IPS DF 6.9 (cell line): ENCODE measurements around the gene BCL11A.

Experiments
- DNase-seq: peaks from one replicate; pipeline ENCODE4 v3.0.0-alpha.2; 2013; ENCODE audit warnings: low read depth, low spot score
- H3K27ac ChIP-seq: one replicate; pipeline ENCODE4 v1.5.1; 2013; ENCODE audit warnings: low read length, control low read depth
- H3K27me3 ChIP-seq: 2 replicates; pipeline ENCODE4 v1.6.1; 2013; ENCODE audit warnings: mild to moderate bottlenecking, low read length; ENCODE audit not compliant: control insufficient read depth, insufficient read depth
- H3K36me3 ChIP-seq: 2 replicates; pipeline ENCODE4 v1.6.1; 2013; ENCODE audit warnings: low read length; ENCODE audit not compliant: control insufficient read depth, insufficient read depth
- H3K4me1 ChIP-seq: 2 replicates; pipeline ENCODE4 v1.6.1; 2013; ENCODE audit warnings: low read length; ENCODE audit not compliant: control insufficient read depth, insufficient read depth
- H3K4me3 ChIP-seq: 2 replicates; pipeline ENCODE4 v1.5.1; 2013; ENCODE audit warnings: mild to moderate bottlenecking, low read length
- H3K9me3 ChIP-seq: 2 replicates; pipeline ENCODE4 v1.6.1; 2013; ENCODE audit warnings: low read length, inconsistent platforms; ENCODE audit not compliant: control insufficient read depth, insufficient read depth
- WGBS: extraction: QIAGEN DNeasy Blood & Tissue Kit; methylation state at CpG from one replicate; pipeline ENCODE4 v1.1.7; 2013; ENCODE audit warnings: mixed read lengths, missing lambda C conversion rate; ENCODE audit not compliant: insufficient read length, insufficient coverage; 5-methylcytosine and 5-hydroxymethylcytosine counted together

BCL11A gene

DNA sequence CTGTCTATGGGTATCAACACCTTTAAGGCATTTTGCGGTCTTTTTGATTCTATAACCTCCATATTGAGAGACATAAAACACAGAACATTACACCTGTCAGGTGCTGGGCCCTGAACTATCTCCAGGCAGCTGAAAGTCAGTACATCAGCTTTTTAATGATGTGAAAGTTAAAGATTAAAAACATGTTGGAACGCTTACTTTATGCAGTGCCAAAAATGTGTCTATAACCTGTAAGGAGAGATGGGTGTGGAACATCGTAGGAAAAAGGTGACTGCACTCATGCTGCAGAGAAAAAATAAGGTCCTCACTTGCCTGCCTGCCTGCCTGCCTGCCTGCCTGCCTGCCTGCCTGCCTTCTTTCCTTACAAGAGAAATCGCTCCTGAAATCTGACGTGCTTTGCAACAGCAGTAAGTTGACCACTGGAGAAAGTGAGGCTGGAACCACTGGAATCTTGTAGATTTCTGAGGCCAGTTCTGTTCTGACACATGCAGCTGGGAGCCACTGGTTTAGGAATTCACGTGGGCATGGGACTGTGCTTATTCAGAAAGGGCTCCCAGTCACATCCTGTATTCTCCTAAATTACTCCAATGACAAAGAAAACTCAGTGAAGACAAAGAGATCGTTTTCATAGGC is 34.1 kb downstream of the BCL11A start:
- Histone ChIP-seq H3K27ac (no peak overlapping the region), H3K4me1 (peaks cover 24% of the 10 kb centered on the region), H3K27me3 (no peaks in the 10 kb centered on the region), H3K36me3 (0 out of 2 replicates have a peak, but pooled peaks cover 3% of the 10 kb centered on the region), H3K9me3 (no peaks in the 10 kb centered on the region), H3K4me3 (no peak overlapping the region)
- no peak for DNase-seq
- WGBS, result no CpG with 5 or more reads among the region's 7 CpGs

- no peak overlapping the region for H3K27ac ChIP-seq
- no peak overlapping the region for H3K4me3 ChIP-seq
- no peaks in the 10 kb centered on the region for H3K27me3 ChIP-seq
- H3K36me3 ChIP-seq, result 0 out of 2 replicates have a peak, but pooled peaks cover 3% of the 10 kb centered on the region
- no CpG with 5 or more reads among the region's 7 CpGs for WGBS
- H3K4me1 ChIP-seq, result peaks cover 27% of the 10 kb centered on the region
- H3K9me3 ChIP-seq, result no peaks in the 10 kb centered on the region
- no peak for DNase-seq
Observed at GRCh38 chr2:60518567-60518966, 34.9 kb downstream of the BCL11A start.

GRCh38 chr2:60517446-60517845 is 36.0 kb downstream of the BCL11A start:
- H3K36me3 ChIP-seq, result 0 out of 2 replicates have a peak, but pooled peaks cover 3% of the 10 kb centered on the region
- H3K27ac ChIP-seq, result no peak overlapping the region
- no peak overlapping the region for H3K4me3 ChIP-seq
- H3K4me1 ChIP-seq, result peaks cover 25% of the 10 kb centered on the region
- H3K27me3 ChIP-seq, result no peaks in the 10 kb centered on the region
- no CpG with 5 or more reads among the region's 4 CpGs for WGBS
- H3K9me3 ChIP-seq, result no peaks in the 10 kb centered on the region
- DNase-seq, result no peak

- 0 out of 2 replicates have a peak, but pooled peaks cover 3% of the 10 kb centered on the region for H3K36me3 ChIP-seq
- no peaks in the 10 kb centered on the region for H3K9me3 ChIP-seq
- no peak for DNase-seq
- 100% methylated on average over 1 of the region's 4 CpGs for WGBS
- no peaks in the 10 kb centered on the region for H3K27me3 ChIP-seq
- no peak overlapping the region for H3K4me3 ChIP-seq
- peaks cover 29% of the 10 kb centered on the region for H3K4me1 ChIP-seq
- H3K27ac ChIP-seq, result no peak overlapping the region
Observed at GRCh38 chr2:60516826-60517225, 36.6 kb downstream of the BCL11A start.

- Histone ChIP-seq H3K9me3 (no peaks in the 10 kb centered on the region), H3K4me3 (no peak overlapping the region), H3K27ac (no peak overlapping the region), H3K36me3 (no peaks in the 10 kb centered on the region), H3K27me3 (no peaks in the 10 kb centered on the region), H3K4me1 (peaks cover 25% of the 10 kb centered on the region)
- no peak for DNase-seq
- WGBS, result no CpG with 5 or more reads among the region's 6 CpGs
Observed at GRCh38 chr2:60516383-60516811, 37.1 kb downstream of the BCL11A start.

- no peaks in the 10 kb centered on the region for H3K36me3 ChIP-seq
- no peaks in the 10 kb centered on the region for H3K27me3 ChIP-seq
- no peak overlapping the region for H3K27ac ChIP-seq
- no peak overlapping the region for H3K4me3 ChIP-seq
- peaks cover 25% of the 10 kb centered on the region for H3K4me1 ChIP-seq
- no peaks in the 10 kb centered on the region for H3K9me3 ChIP-seq
- DNase-seq, result no peak
- WGBS, result no CpG with 5 or more reads among the region's 7 CpGs
Observed at GRCh38 chr2:60515721-60516226, 37.7 kb downstream of the BCL11A start.

GRCh38 chr2:60513996-60514395 is 39.5 kb downstream of the BCL11A start:
- H3K9me3 ChIP-seq, result no peaks in the 10 kb centered on the region
- no peak for DNase-seq
- no CpG with 5 or more reads among the region's 4 CpGs for WGBS
- no peak overlapping the region for H3K4me3 ChIP-seq
- H3K27me3 ChIP-seq, result no peaks in the 10 kb centered on the region
- peaks cover 31% of the 10 kb centered on the region for H3K4me1 ChIP-seq
- H3K36me3 ChIP-seq, result no peaks in the 10 kb centered on the region
- no peak overlapping the region for H3K27ac ChIP-seq

DNA sequence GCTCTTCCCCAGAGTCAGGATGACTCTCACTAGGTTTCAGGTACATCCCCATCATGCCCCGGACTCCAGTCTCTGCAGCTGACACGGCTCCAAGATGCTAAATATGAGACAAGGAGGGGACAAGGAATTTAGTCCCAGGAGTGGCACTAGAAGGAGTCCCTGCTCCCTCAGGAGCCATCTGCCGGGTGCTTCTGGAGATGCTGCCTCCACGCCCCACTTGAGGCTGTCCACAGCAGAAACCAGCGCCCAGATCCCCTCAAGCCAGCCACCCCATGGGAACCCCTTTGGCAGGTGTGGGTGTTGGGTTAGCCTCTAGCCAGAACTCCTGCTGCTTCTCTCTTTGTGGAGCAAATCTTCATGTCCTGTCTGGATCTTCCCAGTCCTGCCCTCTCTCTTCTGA is 40.3 kb downstream of the BCL11A start:
- WGBS, result no CpG with 5 or more reads among the region's 5 CpGs

DNA sequence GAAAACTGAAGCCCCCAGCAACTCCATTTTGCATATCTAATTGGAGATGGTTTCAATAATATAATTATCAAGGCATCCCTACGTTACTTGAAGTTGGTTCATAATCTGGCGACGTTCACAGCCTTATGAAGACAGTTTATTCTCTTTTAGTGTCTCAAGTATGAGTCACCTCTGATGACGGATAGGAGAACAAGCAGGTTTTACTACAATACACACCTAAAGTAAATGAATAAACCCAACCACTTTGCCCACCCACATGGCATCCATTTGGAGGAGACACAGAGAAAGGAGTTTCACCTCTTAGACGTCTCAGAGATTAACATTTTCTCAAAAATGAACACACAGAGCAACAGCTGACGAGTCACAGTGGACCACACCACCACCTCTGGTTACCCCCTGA is 40.8 kb downstream of the BCL11A start:
- Histone ChIP-seq H3K4me1 (peaks cover 32% of the 10 kb centered on the region), H3K4me3 (no peak overlapping the region), H3K27ac (no peak overlapping the region), H3K36me3 (no peaks in the 10 kb centered on the region), H3K27me3 (no peaks in the 10 kb centered on the region), H3K9me3 (no peaks in the 10 kb centered on the region)
- no CpG with 5 or more reads among the region's 6 CpGs for WGBS
- DNase-seq, result no peak

More for the DNA sequence above, 40.3 kb downstream of the BCL11A start:
- H3K9me3 ChIP-seq, result no peaks in the 10 kb centered on the region
- H3K4me3 ChIP-seq, result no peak overlapping the region
- H3K4me1 ChIP-seq, result peaks cover 31% of the 10 kb centered on the region
- no peak for DNase-seq
- H3K36me3 ChIP-seq, result no peaks in the 10 kb centered on the region
- no peaks in the 10 kb centered on the region for H3K27me3 ChIP-seq
- no peak overlapping the region for H3K27ac ChIP-seq

GRCh38 chr2:60512062-60512622 is 41.3 kb downstream of the BCL11A start:
- DNase-seq, result no peak
- no peaks in the 10 kb centered on the region for H3K9me3 ChIP-seq
- no peaks in the 10 kb centered on the region for H3K27me3 ChIP-seq
- no peaks in the 10 kb centered on the region for H3K36me3 ChIP-seq
- peaks cover 29% of the 10 kb centered on the region for H3K4me1 ChIP-seq
- no peak overlapping the region for H3K4me3 ChIP-seq
- H3K27ac ChIP-seq, result no peak overlapping the region
- WGBS, result no CpG with 5 or more reads among the region's 4 CpGs

DNA sequence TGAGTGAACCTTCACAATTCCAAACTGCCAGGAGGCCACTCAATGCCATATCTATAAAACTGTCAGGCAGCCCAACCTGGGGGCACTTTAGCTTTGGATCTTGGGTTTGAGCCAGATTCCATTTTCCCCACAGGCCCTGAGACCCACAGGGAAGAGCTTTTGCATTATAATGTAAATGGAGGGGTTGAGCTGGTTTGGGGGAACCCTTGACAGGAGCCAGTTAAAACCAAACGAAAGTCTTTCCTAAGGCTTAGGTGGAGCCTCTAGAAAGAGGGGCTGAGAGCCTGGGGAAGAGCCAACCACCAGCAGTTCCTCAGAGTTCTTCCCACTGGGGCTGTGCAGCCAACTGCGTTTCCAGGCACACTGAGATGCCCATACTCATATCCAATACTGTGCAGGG is 42.7 kb downstream of the BCL11A start:
- H3K27ac ChIP-seq, result no peak overlapping the region
- WGBS, result no CpG with 5 or more reads among the region's 2 CpGs
- H3K36me3 ChIP-seq, result no peaks in the 10 kb centered on the region
- peaks cover 27% of the 10 kb centered on the region for H3K4me1 ChIP-seq
- H3K4me3 ChIP-seq, result no peak overlapping the region
- H3K27me3 ChIP-seq, result no peaks in the 10 kb centered on the region
- DNase-seq, result no peak
- no peaks in the 10 kb centered on the region for H3K9me3 ChIP-seq
